ENCODE results near the gene PCYT1A.

DNA sequence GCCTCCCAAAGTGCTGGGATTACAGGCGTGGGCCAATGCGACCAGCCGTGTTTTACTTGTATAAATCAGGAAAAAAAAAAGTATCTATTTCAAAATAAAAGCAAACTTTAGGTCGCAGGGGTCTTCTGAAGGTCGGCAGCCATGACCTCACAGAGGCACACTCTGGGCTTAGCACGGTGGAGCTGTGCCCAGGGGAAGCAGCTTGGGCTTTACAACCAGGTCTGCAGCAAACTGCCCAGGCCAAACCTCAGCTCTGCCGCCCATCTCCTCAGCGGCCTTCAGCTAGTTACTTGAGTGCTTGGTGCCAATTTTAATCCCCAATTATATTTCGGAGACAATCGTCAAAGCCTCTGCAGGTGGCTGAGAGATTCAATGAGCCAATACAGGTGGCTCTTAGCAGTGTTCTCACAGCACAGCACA lies 106.4 kb downstream of the PCYT1A start:
- TF ChIP-seq, protein P1, sequence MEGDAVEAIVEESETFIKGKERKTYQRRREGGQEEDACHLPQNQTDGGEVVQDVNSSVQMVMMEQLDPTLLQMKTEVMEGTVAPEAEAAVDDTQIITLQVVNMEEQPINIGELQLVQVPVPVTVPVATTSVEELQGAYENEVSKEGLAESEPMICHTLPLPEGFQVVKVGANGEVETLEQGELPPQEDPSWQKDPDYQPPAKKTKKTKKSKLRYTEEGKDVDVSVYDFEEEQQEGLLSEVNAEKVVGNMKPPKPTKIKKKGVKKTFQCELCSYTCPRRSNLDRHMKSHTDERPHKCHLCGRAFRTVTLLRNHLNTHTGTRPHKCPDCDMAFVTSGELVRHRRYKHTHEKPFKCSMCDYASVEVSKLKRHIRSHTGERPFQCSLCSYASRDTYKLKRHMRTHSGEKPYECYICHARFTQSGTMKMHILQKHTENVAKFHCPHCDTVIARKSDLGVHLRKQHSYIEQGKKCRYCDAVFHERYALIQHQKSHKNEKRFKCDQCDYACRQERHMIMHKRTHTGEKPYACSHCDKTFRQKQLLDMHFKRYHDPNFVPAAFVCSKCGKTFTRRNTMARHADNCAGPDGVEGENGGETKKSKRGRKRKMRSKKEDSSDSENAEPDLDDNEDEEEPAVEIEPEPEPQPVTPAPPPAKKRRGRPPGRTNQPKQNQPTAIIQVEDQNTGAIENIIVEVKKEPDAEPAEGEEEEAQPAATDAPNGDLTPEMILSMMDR (conservative IDR thresholded peaks at IDR 0.05 in 1 of 2, IDR thresholded peaks at IDR 0.05 in 1 of 2; ENCODE audit: extremely low read depth in 1 of 2, insufficient read depth in 1 of 2, low read depth in 1 of 2, low read length in 2 of 2): no peak
- TF ChIP-seq EZH2 (IDR thresholded peaks at IDR 0.05; ENCODE audit: borderline replicate concordance, low read length): no peak

Data from mammary epithelial cell (primary cell).